ENCODE measurements around the gene GOLIM4.

GRCh38 chr3:168134931-168135330 lies 39.2 kb upstream of the GOLIM4 start:
- no peak for TF ChIP-seq CEBPB (IDR thresholded peaks at IDR 0.05)
- TF ChIP-seq, protein P1, sequence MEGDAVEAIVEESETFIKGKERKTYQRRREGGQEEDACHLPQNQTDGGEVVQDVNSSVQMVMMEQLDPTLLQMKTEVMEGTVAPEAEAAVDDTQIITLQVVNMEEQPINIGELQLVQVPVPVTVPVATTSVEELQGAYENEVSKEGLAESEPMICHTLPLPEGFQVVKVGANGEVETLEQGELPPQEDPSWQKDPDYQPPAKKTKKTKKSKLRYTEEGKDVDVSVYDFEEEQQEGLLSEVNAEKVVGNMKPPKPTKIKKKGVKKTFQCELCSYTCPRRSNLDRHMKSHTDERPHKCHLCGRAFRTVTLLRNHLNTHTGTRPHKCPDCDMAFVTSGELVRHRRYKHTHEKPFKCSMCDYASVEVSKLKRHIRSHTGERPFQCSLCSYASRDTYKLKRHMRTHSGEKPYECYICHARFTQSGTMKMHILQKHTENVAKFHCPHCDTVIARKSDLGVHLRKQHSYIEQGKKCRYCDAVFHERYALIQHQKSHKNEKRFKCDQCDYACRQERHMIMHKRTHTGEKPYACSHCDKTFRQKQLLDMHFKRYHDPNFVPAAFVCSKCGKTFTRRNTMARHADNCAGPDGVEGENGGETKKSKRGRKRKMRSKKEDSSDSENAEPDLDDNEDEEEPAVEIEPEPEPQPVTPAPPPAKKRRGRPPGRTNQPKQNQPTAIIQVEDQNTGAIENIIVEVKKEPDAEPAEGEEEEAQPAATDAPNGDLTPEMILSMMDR (IDR thresholded peaks at IDR 0.05), result no peak
- TF ChIP-seq CBX2 (IDR thresholded peaks at IDR 0.05; ENCODE audit: borderline replicate concordance, low read depth), result no peak
- no peak for TF ChIP-seq POLR2A (IDR thresholded peaks at IDR 0.05; ENCODE audit: low read length)
- no peak for TF ChIP-seq RCOR1 (IDR thresholded peaks at IDR 0.05; ENCODE audit: low read depth, low read length)
- TF ChIP-seq PHF8 (IDR thresholded peaks at IDR 0.05; ENCODE audit: borderline replicate concordance, low read depth), result no peak
- TF ChIP-seq BHLHE40 (IDR thresholded peaks at IDR 0.05; ENCODE audit: low read depth, low read length), result no peak
- TF ChIP-seq MAX (IDR thresholded peaks at IDR 0.05), result no peak
- no peak for TF ChIP-seq CHD4 (IDR thresholded peaks at IDR 0.05; ENCODE audit: borderline replicate concordance)
- TF ChIP-seq, protein P2, sequence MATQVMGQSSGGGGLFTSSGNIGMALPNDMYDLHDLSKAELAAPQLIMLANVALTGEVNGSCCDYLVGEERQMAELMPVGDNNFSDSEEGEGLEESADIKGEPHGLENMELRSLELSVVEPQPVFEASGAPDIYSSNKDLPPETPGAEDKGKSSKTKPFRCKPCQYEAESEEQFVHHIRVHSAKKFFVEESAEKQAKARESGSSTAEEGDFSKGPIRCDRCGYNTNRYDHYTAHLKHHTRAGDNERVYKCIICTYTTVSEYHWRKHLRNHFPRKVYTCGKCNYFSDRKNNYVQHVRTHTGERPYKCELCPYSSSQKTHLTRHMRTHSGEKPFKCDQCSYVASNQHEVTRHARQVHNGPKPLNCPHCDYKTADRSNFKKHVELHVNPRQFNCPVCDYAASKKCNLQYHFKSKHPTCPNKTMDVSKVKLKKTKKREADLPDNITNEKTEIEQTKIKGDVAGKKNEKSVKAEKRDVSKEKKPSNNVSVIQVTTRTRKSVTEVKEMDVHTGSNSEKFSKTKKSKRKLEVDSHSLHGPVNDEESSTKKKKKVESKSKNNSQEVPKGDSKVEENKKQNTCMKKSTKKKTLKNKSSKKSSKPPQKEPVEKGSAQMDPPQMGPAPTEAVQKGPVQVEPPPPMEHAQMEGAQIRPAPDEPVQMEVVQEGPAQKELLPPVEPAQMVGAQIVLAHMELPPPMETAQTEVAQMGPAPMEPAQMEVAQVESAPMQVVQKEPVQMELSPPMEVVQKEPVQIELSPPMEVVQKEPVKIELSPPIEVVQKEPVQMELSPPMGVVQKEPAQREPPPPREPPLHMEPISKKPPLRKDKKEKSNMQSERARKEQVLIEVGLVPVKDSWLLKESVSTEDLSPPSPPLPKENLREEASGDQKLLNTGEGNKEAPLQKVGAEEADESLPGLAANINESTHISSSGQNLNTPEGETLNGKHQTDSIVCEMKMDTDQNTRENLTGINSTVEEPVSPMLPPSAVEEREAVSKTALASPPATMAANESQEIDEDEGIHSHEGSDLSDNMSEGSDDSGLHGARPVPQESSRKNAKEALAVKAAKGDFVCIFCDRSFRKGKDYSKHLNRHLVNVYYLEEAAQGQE (IDR thresholded peaks at IDR 0.05), result no peak
- no peak for TF ChIP-seq ZSCAN20 (CRISPR knock-in tag; IDR thresholded peaks at IDR 0.05)
- TF ChIP-seq HOXA7 (CRISPR knock-in tag; IDR thresholded peaks at IDR 0.05), result no peak
- no peak for TF ChIP-seq KDM5A (IDR thresholded peaks at IDR 0.05)
- no peak for TF ChIP-seq HDAC2 (IDR thresholded peaks at IDR 0.05)

Measured in A549 (cell line).